SK-N-SH (cell line): ENCODE measurements around the gene PPP2R5C. TPM values are rescaled to one million over a fixed set of nuclear protein-coding genes. Genes with fewer than 3 reads are reported as not detected.

Experiments used
- CTCF ChIA-PET: fragments of 300-600, 350-600 bp; formaldehyde crosslinking; extraction: SDS; loops from one replicate; lab custom pipeline; 2021; lab: Yijun Ruan, JAX
- POLR2A ChIA-PET: fragments of 350-600 bp; sonication (Branson Sonifier 250); formaldehyde crosslinking; extraction: SDS; loops from one replicate; lab custom pipeline; 2020; ENCODE audit warnings: antibody characterized with exemption, inconsistent platforms; lab: Yijun Ruan, JAX
- DNase-seq: peaks from one replicate; pipeline ENCODE4 v3.0.0; 2012
- H2AFZ ChIP-seq: fragments of 200-600 bp; sonication (generic); 2 replicates; pipeline ENCODE4 v1.8.1; 2016; ENCODE audit warnings: antibody characterized with exemption, mild to moderate bottlenecking, low read depth
- H3F3A ChIP-seq: fragments of 200-600 bp; sonication (generic); replicated peaks from 2 replicates; pipeline ENCODE3; 2016; ENCODE audit warnings: antibody characterized with exemption, mild to moderate bottlenecking; ENCODE audit not compliant: insufficient read depth
- H3K27ac ChIP-seq, 2 experiments: fragments of 200-500 bp in 1 of 2; fragments of 200-600 bp in 1 of 2; sonication (Bioruptor generic) in 1 of 2; sonication (generic), shearing (Covaris generic) in 1 of 2; 2 replicates each; pipeline versions ENCODE4 v1.5.1 to v1.6.1; 2014 to 2016; ENCODE audit warnings: low read depth in 2 of 2, inconsistent platforms in 1 of 2, low read length in 1 of 2, mild to moderate bottlenecking in 1 of 2, mixed read lengths in 1 of 2
- H3K27me3 ChIP-seq: fragments of 200-600 bp; sonication (generic), shearing (Covaris generic); 2 replicates; pipeline ENCODE4 v1.6.1; 2016; ENCODE audit warnings: mixed run types; ENCODE audit not compliant: insufficient read depth
- H3K36me3 ChIP-seq, 2 experiments: fragments of 200-500 bp in 1 of 2; fragments of 200-600 bp in 1 of 2; sonication (Bioruptor generic) in 1 of 2; sonication (generic) in 1 of 2; replicated peaks in 1 of 2; 2 replicates each; pipeline versions ENCODE3 to v1.5.1; 2014 to 2016; ENCODE audit warnings: low read length in 1 of 2, mild to moderate bottlenecking in 1 of 2; ENCODE audit not compliant: insufficient read depth in 2 of 2, control insufficient read depth in 1 of 2
- H3K4me1 ChIP-seq, 2 experiments: fragments of 200-500 bp in 1 of 2; fragments of 200-600 bp in 1 of 2; sonication (Bioruptor generic) in 1 of 2; sonication (generic), shearing (Covaris generic) in 1 of 2; 2 replicates each; pipeline versions ENCODE4 v1.5.1 to v1.6.1; 2014 to 2016; ENCODE audit warnings: low read depth in 1 of 2, low read length in 1 of 2, mixed run types in 1 of 2; ENCODE audit not compliant: insufficient read depth in 2 of 2, control insufficient read depth in 1 of 2
- H3K4me2 ChIP-seq: fragments of 200-600 bp; sonication (generic), shearing (Covaris generic); 2 replicates; pipeline ENCODE4 v1.6.1; 2017; ENCODE audit warnings: mixed run types
- H3K4me3 ChIP-seq, 2 experiments: fragments of 200-500 bp in 1 of 2; fragments of 200-600 bp in 1 of 2; sonication (Bioruptor generic) in 1 of 2; sonication (generic), shearing (Covaris generic) in 1 of 2; 2 replicates each; pipeline versions ENCODE4 v1.5.1 to v1.8.1; 2014 to 2016; ENCODE audit warnings: low read depth in 2 of 2, inconsistent platforms in 1 of 2, low read length in 1 of 2, mild to moderate bottlenecking in 1 of 2, mixed read lengths in 1 of 2, moderate library complexity in 1 of 2
- H3K79me2 ChIP-seq: fragments of 200-600 bp; sonication (generic); 2 replicates; pipeline ENCODE4 v1.8.1; 2017; ENCODE audit warnings: mild to moderate bottlenecking; ENCODE audit not compliant: insufficient read depth
- H3K9ac ChIP-seq: fragments of 200-600 bp; sonication (generic); 2 replicates; pipeline ENCODE4 v1.6.1; 2017; ENCODE audit warnings: mixed run types
- H3K9me2 ChIP-seq: fragments of 200-600 bp; sonication (generic); 2 replicates; pipeline ENCODE4 v1.6.1; 2017; ENCODE audit warnings: mixed run types
- H3K9me3 ChIP-seq: fragments of 200-600 bp; sonication (generic); 2 replicates; pipeline ENCODE4 v1.6.1; 2017; ENCODE audit warnings: mixed run types, mild to moderate bottlenecking, moderate library complexity
- H4K20me1 ChIP-seq: fragments of 200-600 bp; sonication (generic); 2 replicates; pipeline ENCODE4 v1.6.1; 2017; ENCODE audit warnings: mild to moderate bottlenecking, mixed run types; ENCODE audit not compliant: insufficient read depth
- CHD2 ChIP-seq: fragments of 150-350 bp; IDR thresholded peaks from 2 replicates; pipeline ENCODE4 v1.6.1; 2018; ENCODE audit warnings: low read length; ENCODE audit not compliant: partially characterized antibody
- CTCF ChIP-seq: fragments of 200-600 bp; sonication (generic); IDR thresholded peaks from 2 replicates; pipeline ENCODE4 v1.6.1; 2017; ENCODE audit warnings: antibody characterized with exemption, mild to moderate bottlenecking, moderate library complexity
- ELF1 ChIP-seq: IDR thresholded peaks from 2 replicates; pipeline ENCODE4 v1.4.0; 2012
- EZH2phosphoT487 ChIP-seq: fragments of 200-600 bp; sonication (generic); IDR thresholded peaks from 2 replicates; pipeline ENCODE4 v1.6.1; 2017; ENCODE audit warnings: low read depth, mixed run types, mild to moderate bottlenecking, antibody characterized with exemption, moderate library complexity, borderline replicate concordance
- FOXJ3 ChIP-seq: sonication (generic); formaldehyde crosslinking; IDR thresholded peaks from 2 replicates; pipeline ENCODE4 v1.5.1; 2020; ENCODE audit warnings: mild to moderate bottlenecking, missing genetic modification reagents
- FOXM1 ChIP-seq: IDR thresholded peaks from 2 replicates; pipeline ENCODE4 v1.4.0; 2012; ENCODE audit warnings: low read depth, mild to moderate bottlenecking
- MAX ChIP-seq: IDR thresholded peaks from 2 replicates; pipeline ENCODE4 v1.4.0; 2012; ENCODE audit warnings: low read depth
- MXI1 ChIP-seq: IDR thresholded peaks from 2 replicates; pipeline ENCODE4 v1.6.1; 2012; ENCODE audit warnings: mild to moderate bottlenecking, low read depth, low read length, improper control_type of control experiment
- POLR2AphosphoS5 ChIP-seq: IDR thresholded peaks from 2 replicates; pipeline ENCODE4 v1.6.1; 2012; ENCODE audit warnings: low read depth, low read length
- SIN3A ChIP-seq: IDR thresholded peaks from 2 replicates; pipeline ENCODE4 v1.6.1; 2012; ENCODE audit warnings: low read depth, mild to moderate bottlenecking, low read length, moderate library complexity, borderline replicate concordance
- YY1 ChIP-seq: IDR thresholded peaks from 2 replicates; pipeline ENCODE4 v1.4.0; 2012; ENCODE audit warnings: low read depth, mild to moderate bottlenecking
- ZBTB33 ChIP-seq: IDR thresholded peaks from 2 replicates; pipeline ENCODE4 v1.4.0; 2012; ENCODE audit warnings: low read depth, borderline replicate concordance
- WGBS: methylation state at CpG from one replicate; pipeline ENCODE4 v1.1.6; 2017; ENCODE audit warnings: low lambda C conversion rate; 5-methylcytosine and 5-hydroxymethylcytosine counted together
- polyA plus RNA-seq, 3 experiments: library from polyadenylated mRNA; depleted of rRNA; stranded (reverse); fragments of >200 nt; gene quantifications; 2 replicates each; pipeline ENCODE4 v1.2.3, GENCODE V29; 2012
- TF ChIP-seq, protein P1 (sequence below): IDR thresholded peaks from 2 replicates; pipeline ENCODE4 v1.4.0; 2012; ENCODE audit warnings: low read depth, borderline replicate concordance

PPP2R5C gene
- polyA plus RNA-seq, 1 of the 3 experiments (the other 2 are of a cell fraction): 43.7 TPM

DNA sequence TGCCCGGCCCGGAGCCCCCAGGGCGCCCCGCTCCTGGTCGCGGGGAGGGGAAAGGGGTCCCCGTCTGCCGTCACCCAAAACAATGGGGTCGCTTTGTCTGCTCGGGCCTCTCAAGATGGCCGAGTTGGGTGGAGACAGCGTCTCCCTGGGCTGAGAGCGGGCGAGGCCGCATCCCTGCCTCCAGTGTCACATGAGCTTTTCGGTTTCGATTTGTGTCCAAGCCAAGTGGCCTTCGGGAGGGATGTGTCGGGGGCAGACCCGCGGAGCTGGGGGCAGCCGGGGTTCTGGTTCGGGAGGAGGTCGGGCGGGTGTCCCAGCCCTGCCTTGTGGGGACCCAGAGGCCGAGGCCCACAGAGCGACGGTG is 203.7 kb downstream of the PPP2R5C start:
- no peaks in the 10 kb centered on the region for H3K9me3 ChIP-seq
- CTCF ChIA-PET: interaction anchor here (0.6 to 1.4 kb wide), 2 partner anchors 34 to 349 kb away, joined by 3 read pairs; no protein-coding TSS in a partner anchor
- H2AFZ ChIP-seq: 0 out of 2 replicates have a peak overlapping the region, but pooled peaks have one; percentile 25
- H3K27me3 ChIP-seq: no peaks in the 10 kb centered on the region
- H3K4me3 ChIP-seq: peak overlapping the region; percentile 90 to 97
- H3K27ac ChIP-seq: peak overlapping the region; percentile 83 to 92
- 0% methylated on average over 2 of the region's 28 CpGs for WGBS
- no peaks in the 10 kb centered on the region for H3K9me2 ChIP-seq
- H3K4me2 ChIP-seq: peak overlapping the region; percentile 78
- H4K20me1 ChIP-seq: peaks cover 30% of the 10 kb centered on the region
- peaks cover 10% of the 10 kb centered on the region for H3F3A ChIP-seq
- POLR2A ChIA-PET: interaction anchor here (0.6 to 1.1 kb wide), 4 partner anchors 21 to 155 kb away, joined by 3 read pairs; no protein-coding TSS in a partner anchor
- TF ChIP-seq, protein P1, sequence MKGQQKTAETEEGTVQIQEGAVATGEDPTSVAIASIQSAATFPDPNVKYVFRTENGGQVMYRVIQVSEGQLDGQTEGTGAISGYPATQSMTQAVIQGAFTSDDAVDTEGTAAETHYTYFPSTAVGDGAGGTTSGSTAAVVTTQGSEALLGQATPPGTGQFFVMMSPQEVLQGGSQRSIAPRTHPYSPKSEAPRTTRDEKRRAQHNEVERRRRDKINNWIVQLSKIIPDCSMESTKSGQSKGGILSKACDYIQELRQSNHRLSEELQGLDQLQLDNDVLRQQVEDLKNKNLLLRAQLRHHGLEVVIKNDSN: peak; percentile 67; the same call in 1 of the 2 replicates
- TF ChIP-seq MAX (peak; percentile 46; the same call in 1 of the 2 replicates), FOXM1 (no peak), POLR2AphosphoS5 (0 out of 2 replicates have a peak, but pooled peaks have one; percentile 19), YY1 (peak; percentile 81; the same call in 1 of the 2 replicates), ELF1 (no peak), SIN3A (peak; percentile 73; the same call in 1 of the 2 replicates), EZH2phosphoT487 (no peak), CHD2 (peak; percentile 7)
- TF ChIP-seq, all 33 proteins: peak for 6
- peaks cover 58% of the 10 kb centered on the region for H3K79me2 ChIP-seq
- H3K9ac ChIP-seq: peak overlapping the region; percentile 95
- peak; percentile 79 for DNase-seq
- H3K4me1 ChIP-seq: peaks cover 22 to 37% of the 10 kb centered on the region in 2 experiments; a peak in 3 of 4 replicates
- H3K36me3 ChIP-seq: peaks cover 9 to 27% of the 10 kb centered on the region in 2 experiments

DNA sequence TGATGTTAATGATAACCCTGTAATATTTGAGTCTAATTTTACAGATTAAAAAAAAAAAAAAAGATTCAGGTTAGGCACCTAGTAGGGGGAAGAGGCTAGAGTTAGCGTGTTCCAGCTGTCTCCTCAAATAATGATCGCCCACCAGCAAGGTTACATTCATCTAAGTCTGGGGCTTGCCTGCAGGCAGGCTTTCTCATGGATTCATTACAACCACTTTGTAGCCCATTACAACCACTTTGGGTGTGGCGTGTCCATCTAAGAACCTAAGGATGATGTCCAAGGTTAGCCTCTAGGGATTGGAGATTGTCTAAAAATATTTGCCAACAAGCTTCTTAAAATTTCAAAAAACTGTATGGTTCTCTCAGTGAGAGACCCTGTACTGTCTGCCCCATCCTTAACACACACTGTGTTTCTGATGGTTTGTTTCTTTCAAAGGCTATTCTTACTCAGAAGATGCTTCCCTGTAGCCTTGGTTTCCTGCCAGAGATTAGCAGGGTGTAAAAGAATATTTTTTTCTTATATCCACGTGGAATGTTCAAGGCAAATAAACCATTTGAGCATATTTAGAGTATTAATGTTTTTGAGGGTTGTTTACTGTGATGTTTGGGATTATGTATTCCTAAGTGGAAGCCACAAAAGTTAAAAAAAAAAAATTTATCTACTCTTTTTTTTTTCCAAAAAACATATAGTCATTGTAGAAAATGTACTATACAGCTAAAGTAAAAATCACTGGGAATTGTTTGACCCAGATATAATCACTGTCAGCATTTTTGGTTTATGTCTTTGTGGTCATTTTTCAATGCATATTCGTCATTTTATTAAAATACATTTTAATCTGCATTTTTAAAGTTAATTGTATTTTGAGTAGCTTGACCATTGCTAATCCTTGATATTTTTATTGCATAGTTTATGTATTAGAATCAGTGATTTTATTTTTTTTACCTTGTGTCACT is 204.5 kb downstream of the PPP2R5C start:
- Histone ChIP-seq H3K9ac (peak overlapping the region; percentile 95), H3K36me3 (peaks cover 9 to 27% of the 10 kb centered on the region in 2 experiments), H3K9me3 (no peaks in the 10 kb centered on the region), H3K4me2 (peak overlapping the region; percentile 78)
- CTCF ChIA-PET: interaction anchor here (0.5 to 1.4 kb wide), 3 partner anchors 33 to 262 kb away, joined by 3 to 7 read pairs (median 4); no protein-coding TSS in a partner anchor
- POLR2A ChIA-PET: interaction anchor here (0.5 to 0.9 kb wide), 3 partner anchors 20 to 1601 kb away, joined by 3 to 8 read pairs (median 3); no protein-coding TSS in a partner anchor
- DNase-seq: no peak
- TF ChIP-seq FOXJ3 (no peak), CTCF (no peak), ZBTB33 (no peak), YY1 (no peak), EZH2phosphoT487 (no peak), MXI1 (no peak), MAX (no peak)
- TF ChIP-seq, all 33 proteins: peak for 0
- H3K9me2 ChIP-seq: no peaks in the 10 kb centered on the region
- H3K4me1 ChIP-seq: peaks cover 22 to 37% of the 10 kb centered on the region in 2 experiments; a peak in 3 of 4 replicates
- no peaks in the 10 kb centered on the region for H3K27me3 ChIP-seq
- no peak overlapping the region for H2AFZ ChIP-seq
- H3F3A ChIP-seq: peaks cover 10% of the 10 kb centered on the region
- peak overlapping the region; percentile 90 to 97 for H3K4me3 ChIP-seq
- peak overlapping the region; percentile 83 to 92 for H3K27ac ChIP-seq
- peaks cover 31% of the 10 kb centered on the region for H4K20me1 ChIP-seq
- WGBS: 9% methylated on average over 5 of the region's 5 CpGs
- H3K79me2 ChIP-seq: peaks cover 67% of the 10 kb centered on the region
